HepG2 (cell line): Measurements from ENCODE around the gene PIAS3. TPM values are rescaled to one million over a fixed set of nuclear protein-coding genes. Genes with fewer than 3 reads are reported as not detected.

Experiments
- CHCHD3 ChIP-seq: sonication (generic); formaldehyde crosslinking; IDR thresholded peaks from 2 replicates; pipeline ENCODE4 v1.8.0; 2022; ENCODE audit warnings: mild to moderate bottlenecking, missing genetic modification reagents, moderate library complexity
- ERF ChIP-seq: IDR thresholded peaks from 2 replicates; pipeline ENCODE4 v1.6.1; 2018; ENCODE audit warnings: missing biosample characterization, missing genetic modification reagents
- FIP1L1 ChIP-seq: fragments of 200-400 bp; formaldehyde crosslinking; IDR thresholded peaks from 2 replicates; pipeline ENCODE4 v1.6.1; 2018; ENCODE audit warnings: low read depth, mild to moderate bottlenecking, low read length, moderate library complexity, borderline replicate concordance; ENCODE audit not compliant: insufficient read depth
- GABPB1 ChIP-seq: IDR thresholded peaks from 2 replicates; pipeline ENCODE4 v1.6.1; 2016; ENCODE audit warnings: mild to moderate bottlenecking, missing genetic modification reagents, moderate library complexity, missing compliant biosample characterization
- HCFC1 ChIP-seq: fragments of 150-350 bp; IDR thresholded peaks from 2 replicates; pipeline ENCODE4 v1.6.1; 2014; ENCODE audit warnings: low read depth, low read length
- HES4 ChIP-seq: sonication (generic); formaldehyde crosslinking; IDR thresholded peaks from 2 replicates; pipeline ENCODE4 v1.9.0; 2021; ENCODE audit warnings: mild to moderate bottlenecking, missing genetic modification reagents, borderline replicate concordance
- MBNL3 ChIP-seq: fragments of 250-450 bp; sonication (Bioruptor Pico); conservative IDR thresholded peaks from 2 replicates; pipeline ENCODE4 v1.8.0; 2022; ENCODE audit warnings: mild to moderate bottlenecking, inconsistent platforms
- MEIS2 ChIP-seq: sonication (generic); formaldehyde crosslinking; IDR thresholded peaks from 2 replicates; pipeline ENCODE4 v1.9.0; 2021; ENCODE audit warnings: mild to moderate bottlenecking, missing genetic modification reagents
- MLXIP ChIP-seq: sonication (generic); formaldehyde crosslinking; IDR thresholded peaks from 2 replicates; pipeline ENCODE4 v1.9.0; 2021; ENCODE audit warnings: missing genetic modification reagents, borderline replicate concordance
- PRDM10 ChIP-seq: sonication (generic); formaldehyde crosslinking; IDR thresholded peaks from 2 replicates; pipeline ENCODE4 v1.4.0; 2020; ENCODE audit warnings: low read depth, missing genetic modification reagents
- ZBTB20 ChIP-seq: sonication (generic); formaldehyde crosslinking; IDR thresholded peaks from 2 replicates; pipeline ENCODE4 v1.8.1; 2023; ENCODE audit warnings: missing genetic modification reagents, low read depth, mild to moderate bottlenecking, borderline replicate concordance
- ZNF12 ChIP-seq: sonication (generic); formaldehyde crosslinking; IDR thresholded peaks from 2 replicates; pipeline ENCODE4 v1.5.0; 2020; ENCODE audit warnings: missing genetic modification reagents
- ZNF225 ChIP-seq: sonication (generic); formaldehyde crosslinking; IDR thresholded peaks from 2 replicates; pipeline ENCODE4 v1.4.0; 2020; ENCODE audit warnings: mild to moderate bottlenecking, missing genetic modification reagents
- ZNF260 ChIP-seq: sonication (generic); formaldehyde crosslinking; IDR thresholded peaks from 2 replicates; pipeline ENCODE4 v1.4.0; 2020; ENCODE audit warnings: missing genetic modification reagents, low read depth, mild to moderate bottlenecking, borderline replicate concordance
- ZNF646 ChIP-seq: sonication (generic); formaldehyde crosslinking; IDR thresholded peaks from 2 replicates; pipeline ENCODE4 v1.9.0; 2021; ENCODE audit warnings: mild to moderate bottlenecking, missing genetic modification reagents
- polyA plus RNA-seq, 8 experiments: library from polyadenylated mRNA; depleted of rRNA in 3 of 8; stranded (reverse) in 7 of 8; unstranded in 1 of 8; fragments of >200 nt; fragmentation: Illumina TruSeq in 4 of 8; extraction: Trizol in 4 of 8; gene quantifications; 2 replicates each; pipeline versions ENCODE4 v1.2.1 to v1.2.3, GENCODE V29; 2011 to 2016; ENCODE audit warnings: low read depth in 4 of 8, missing spikeins in 1 of 8, mixed read lengths in 1 of 8; ENCODE audit not compliant: insufficient read depth in 1 of 8
- total RNA-seq, 5 experiments: library from RNA; depleted of rRNA; stranded (reverse); fragments of >200 nt; fragmentation: Illumina TruSeq; extraction: Trizol; gene quantifications; 2 replicates each; pipeline ENCODE4 v1.2.3, GENCODE V29; 2016; ENCODE audit warnings: low read depth in 1 of 5

The PIAS3 gene
- total and polyA plus RNA-seq, 2 of the 13 experiments (the other 11 are each of a cell fraction or from before 2014, with no cell fraction given) = 3.7 to 8.0 TPM

GRCh38 chr1:145823565-145824498, 35.0 kb downstream of the PIAS3 start, which contains the start of the genes POLR3C and RNF115 (continued):
- no peak for TF ChIP-seq ZNF646 (CRISPR knock-in tag)
- peak; percentile 96 for TF ChIP-seq GABPB1 (CRISPR knock-in tag)
- TF ChIP-seq ZBTB20 (CRISPR knock-in tag) = no peak
- TF ChIP-seq HCFC1 = no peak
- TF ChIP-seq ZNF225 (CRISPR knock-in tag) = peak; percentile 86
- no peak for TF ChIP-seq CHCHD3 (CRISPR knock-in tag)
- no peak for TF ChIP-seq PRDM10 (CRISPR knock-in tag)
- no peak for TF ChIP-seq MLXIP (CRISPR knock-in tag)
- TF ChIP-seq ZNF12 = no peak
- no peak for TF ChIP-seq MEIS2 (CRISPR knock-in tag)
- TF ChIP-seq ZNF260 (CRISPR knock-in tag) = no peak
- no peak for TF ChIP-seq FIP1L1
- no peak for TF ChIP-seq MBNL3 (CRISPR knock-in tag)
- peak; percentile 37; the same call in 1 of the 2 replicates for TF ChIP-seq ERF (CRISPR knock-in tag)
- peak; percentile 74; the same call in 1 of the 2 replicates for TF ChIP-seq HES4
